Endothelial cell of umbilical vein (primary cell): ENCODE data around the gene PPFIA1. TPM values are rescaled to one million over a fixed set of nuclear protein-coding genes. Genes with fewer than 3 reads are reported as not detected.

Source experiments
- BruUV-seq: library from RNA; stranded (reverse); fragments of 400-500 nt; replicated peaks from 2 replicates; lab custom pipeline; 2021; lab: Mats Ljungman, UMichigan
- CTCF ChIA-PET: fragments of 300-600, 350-600 bp; sonication (Branson Sonifier 250); formaldehyde crosslinking; loops from one replicate; lab custom pipeline; 2021; ENCODE audit warnings: antibody characterized with exemption, inconsistent platforms; lab: Charles Lee
- POLR2A ChIA-PET: fragments of 300-600, 350-600 bp; sonication (Branson Sonifier 250); formaldehyde crosslinking; loops from one replicate; lab custom pipeline; 2021; ENCODE audit warnings: antibody characterized with exemption, inconsistent platforms; lab: Charles Lee
- DNase-seq: peaks from one replicate; pipeline ENCODE4 v3.0.0-alpha.2; 2011; ENCODE audit warnings: low read depth, low spot score
- FAIRE-seq: peaks from 2 replicates; lab custom pipeline; 2011; peaks lifted over from hg19 to GRCh38; lab: Jason Lieb, UNC
- H2AFZ ChIP-seq: 2 replicates; pipeline ENCODE4 v1.6.0; 2012; ENCODE audit warnings: low read depth, low read length, control low read depth, inconsistent platforms
- H3K27ac ChIP-seq: 2 replicates; pipeline ENCODE4 v1.5.1; 2011; ENCODE audit warnings: low read depth, mild to moderate bottlenecking, control low read depth, low read length, moderate library complexity; ENCODE audit not compliant: insufficient read depth
- H3K27me3 ChIP-seq, 2 experiments: 2 replicates each; pipeline versions ENCODE4 v1.6.0 to v1.6.1; 2011; ENCODE audit warnings: low read length in 2 of 2, mixed read lengths in 1 of 2; ENCODE audit not compliant: control insufficient read depth in 2 of 2, insufficient read depth in 2 of 2
- H3K36me3 ChIP-seq, 2 experiments: 2 replicates in 1 of 2; 3 replicates in 1 of 2; pipeline ENCODE4 v1.5.1; 2011; ENCODE audit warnings: low read length in 2 of 2, mild to moderate bottlenecking in 1 of 2, moderate library complexity in 1 of 2; ENCODE audit not compliant: control insufficient read depth in 2 of 2, insufficient read depth in 2 of 2; ENCODE audit errors: extremely low read depth in 1 of 2
- H3K4me1 ChIP-seq: 3 replicates; pipeline ENCODE4 v1.5.1; 2011; ENCODE audit warnings: mild to moderate bottlenecking, low read length; ENCODE audit not compliant: control insufficient read depth, insufficient read depth; ENCODE audit errors: extremely low read depth
- H3K4me2 ChIP-seq: 2 replicates; pipeline ENCODE4 v1.6.1; 2011; ENCODE audit warnings: low read length, control low read depth, mixed read lengths; ENCODE audit not compliant: insufficient read depth
- H3K4me3 ChIP-seq, 3 experiments: fragments of 200-600 bp in 1 of 3; sonication (generic), shearing (Covaris generic) in 1 of 3; replicated peaks in 1 of 3; 2 replicates each; pipeline ENCODE4 v1.5.1; 2011 to 2016; ENCODE audit warnings: control low read depth in 3 of 3, low read length in 3 of 3, mild to moderate bottlenecking in 2 of 3, inconsistent platforms in 1 of 3, low read depth in 1 of 3, moderate library complexity in 1 of 3; ENCODE audit not compliant: insufficient read depth in 1 of 3
- H3K79me2 ChIP-seq: 2 replicates; pipeline ENCODE4 v1.6.0; 2012; ENCODE audit warnings: low read length, inconsistent platforms; ENCODE audit not compliant: control insufficient read depth, insufficient read depth
- H3K9ac ChIP-seq: replicated peaks from 2 replicates; pipeline ENCODE3; 2011; ENCODE audit warnings: low read length, control low read depth; ENCODE audit not compliant: insufficient read depth; ENCODE audit errors: extremely low read depth
- H3K9me1 ChIP-seq: replicated peaks from 3 replicates; pipeline ENCODE4 v1.6.0; 2011; ENCODE audit warnings: mild to moderate bottlenecking, low read length; ENCODE audit not compliant: control insufficient read depth, insufficient read depth; ENCODE audit errors: extremely low read depth
- H3K9me3 ChIP-seq: replicated peaks from 2 replicates; pipeline ENCODE4 v1.5.1; 2012; ENCODE audit warnings: low read length, inconsistent platforms; ENCODE audit not compliant: control insufficient read depth, insufficient read depth
- H4K20me1 ChIP-seq: replicated peaks from 2 replicates; pipeline ENCODE3; 2011; ENCODE audit warnings: mild to moderate bottlenecking, low read length; ENCODE audit not compliant: control insufficient read depth, insufficient read depth; ENCODE audit errors: extremely low read depth
- CTCF ChIP-seq, 2 donors: IDR thresholded peaks; 1 replicate in 1 of 2; 2 replicates in 1 of 2; pipeline ENCODE4 v1.5.1; 2011; ENCODE audit warnings: low read length in 2 of 2, mild to moderate bottlenecking in 2 of 2, moderate library complexity in 2 of 2, control low read depth in 1 of 2, inconsistent platforms in 1 of 2, low read depth in 1 of 2; ENCODE audit not compliant: insufficient read depth in 1 of 2; ENCODE audit errors: extremely low read depth in 1 of 2
- FOS ChIP-seq: IDR thresholded peaks from 2 replicates; pipeline ENCODE4 v1.6.1; 2011; ENCODE audit warnings: mild to moderate bottlenecking, low read length, moderate library complexity, borderline replicate concordance; ENCODE audit not compliant: insufficient read depth
- GATA2 ChIP-seq: IDR thresholded peaks from 2 replicates; pipeline ENCODE4 v1.7.0; 2011; ENCODE audit warnings: low read depth, mild to moderate bottlenecking, moderate library complexity, mixed read lengths, low read length; ENCODE audit not compliant: insufficient read length, insufficient read depth
- JUN ChIP-seq: IDR thresholded peaks from 2 replicates; pipeline ENCODE4 v1.6.1; 2011; ENCODE audit warnings: borderline replicate concordance, low read depth; ENCODE audit not compliant: insufficient read length, insufficient read depth
- MAX ChIP-seq: IDR thresholded peaks from 2 replicates; pipeline ENCODE4 v1.6.1; 2011; ENCODE audit not compliant: insufficient read depth, insufficient read length
- MYC ChIP-seq: IDR thresholded peaks from one replicate; pipeline ENCODE4 v1.6.1; 2011; ENCODE audit warnings: mild to moderate bottlenecking, low read depth, low read length
- POLR2AphosphoS5 ChIP-seq: IDR thresholded peaks from 2 replicates; pipeline ENCODE4 v1.6.1; 2012; ENCODE audit warnings: low read depth, mild to moderate bottlenecking, control low read depth, low read length, moderate library complexity; ENCODE audit not compliant: insufficient read depth
- dilution Hi-C: fragments of 300-500 bp; cut with MboI; formaldehyde crosslinking; loops from one replicate; pipeline ENCODE4 v1.15.0; 2019; ENCODE audit warnings: low sequenced_read_pairs; ENCODE audit not compliant: extremely low pct_ligation_motif_present
- intact Hi-C: fragments of 100-400 bp; cut with micrococcal nuclease; formaldehyde crosslinking; loops from one replicate; pipeline ENCODE4 v1.10.0; 2022
- polyA plus RNA-seq, 4 experiments: library from polyadenylated mRNA; depleted of rRNA in 3 of 4; stranded (reverse) in 3 of 4; unstranded in 1 of 4; fragments of >200 nt; gene quantifications; 2 replicates each; pipeline versions ENCODE4 v1.2.1 to v1.2.3, GENCODE V29; 2011 to 2012; ENCODE audit warnings: missing spikeins in 1 of 4
- total RNA-seq: library from RNA; stranded (reverse); gene quantifications from 2 replicates; pipeline ENCODE4 v1.2.3, GENCODE V29; 2021

The PPFIA1 gene
- total and polyA plus RNA-seq, 2 donors (not counting 3 experiments of a cell fraction or from before 2014, with no cell fraction given), result 44.3 to 60.9 TPM

GRCh38 chr11:70262951-70263350 lies 7.5 kb upstream of the PPFIA1 start:
- BruUV-seq, result no TSS peak
- H3K9ac ChIP-seq, result no peak overlapping the region
- intact Hi-C loops, result no loop called here
- no peaks in the 10 kb centered on the region for H3K9me1 ChIP-seq
- no peaks in the 10 kb centered on the region for H3K79me2 ChIP-seq
- H3K27me3 ChIP-seq, result peaks cover 9 to 16% of the 10 kb centered on the region in 2 experiments
- no peaks in the 10 kb centered on the region for H3K9me3 ChIP-seq
- dilution Hi-C loops, result no loop called here
- ChIA-PET POLR2A (no interaction called here), CTCF (no interaction called here)
- H2AFZ ChIP-seq, result no peak overlapping the region
- no peaks in the 10 kb centered on the region for H4K20me1 ChIP-seq
- FAIRE-seq, result no peak
- DNase-seq, result no peak
- TF ChIP-seq MAX (no peak), FOS (no peak), CTCF (IDR thresholded peaks at IDR 0.05; ENCODE audit: extremely low read depth in 1 of 2, insufficient read depth in 1 of 2, low read depth in 1 of 2, low read length in 2 of 2) (no peak), MYC (no peak), POLR2AphosphoS5 (no peak), GATA2 (no peak), JUN (no peak)
- H3K4me2 ChIP-seq, result no peak overlapping the region
- no peaks in the 10 kb centered on the region for H3K4me1 ChIP-seq
- no peak overlapping the region for H3K4me3 ChIP-seq
- H3K36me3 ChIP-seq, result no peaks in the 10 kb centered on the region
- no peak overlapping the region for H3K27ac ChIP-seq
